GM18502 (cell line): ENCODE data around the gene CYP2A7.
"Not testable (repeated sequence)": the region's sequence is repeated elsewhere in the genome, so short reads cannot be mapped to it uniquely, and the experiment has no call there.

Source experiments
- ATAC-seq: cut with Tn5 transposase; IDR thresholded peaks from one replicate; pipeline ENCODE4 v1.9.1; 2021; ENCODE audit warnings: mild to moderate bottlenecking; ENCODE audit not compliant: unreplicated experiment, poor library complexity

CYP2A7 gene

GRCh38 chr19:40899964-40900363 lies 17.9 kb upstream of the CYP2A7 start:
- not testable (repeated sequence) for ATAC-seq

- ATAC-seq: not testable (repeated sequence)
Measured at GRCh38 chr19:40896843-40897789, 15.1 kb upstream of the CYP2A7 start.

- ATAC-seq: no peak
Measured at GRCh38 chr19:40896418-40896796, 14.4 kb upstream of the CYP2A7 start.

GRCh38 chr19:40893112-40893511 lies 11.1 kb upstream of the CYP2A7 start:
- no peak for ATAC-seq

GRCh38 chr19:40889366-40889765 lies 7.3 kb upstream of the CYP2A7 start:
- no peak for ATAC-seq

- ATAC-seq: no peak
Measured at GRCh38 chr19:40888191-40888590, 6.2 kb upstream of the CYP2A7 start.

GRCh38 chr19:40884187-40884931 lies 2.3 kb upstream of the CYP2A7 start:
- ATAC-seq: not testable (repeated sequence)

GRCh38 chr19:40879349-40879748 lies 2.7 kb downstream of the CYP2A7 start:
- ATAC-seq: not testable (repeated sequence)

- not testable (repeated sequence) for ATAC-seq
Measured at GRCh38 chr19:40875526-40875951, 6.5 kb downstream of the CYP2A7 start.

- not testable (repeated sequence) for ATAC-seq
Measured at GRCh38 chr19:40874874-40875273, 7.2 kb downstream of the CYP2A7 start.

- ATAC-seq: not testable (repeated sequence)
Measured at GRCh38 chr19:40873873-40874272, 8.2 kb downstream of the CYP2A7 start.

GRCh38 chr19:40872209-40872608 lies 9.8 kb downstream of the CYP2A7 start:
- ATAC-seq: no peak

- no peak for ATAC-seq
Measured at GRCh38 chr19:40867701-40868100, 14.3 kb downstream of the CYP2A7 start.

GRCh38 chr19:40864739-40865496 lies 17.1 kb downstream of the CYP2A7 start:
- ATAC-seq: not testable (repeated sequence)

- no peak for ATAC-seq
Measured at GRCh38 chr19:40862785-40863184, 19.2 kb downstream of the CYP2A7 start.

GRCh38 chr19:40862333-40862732 lies 19.7 kb downstream of the CYP2A7 start:
- ATAC-seq: no peak

GRCh38 chr19:40858109-40858508 lies 23.9 kb downstream of the CYP2A7 start:
- ATAC-seq: no peak

- not testable (repeated sequence) for ATAC-seq
Measured at GRCh38 chr19:40852467-40853152, 29.4 kb downstream of the CYP2A7 start.

- not testable (repeated sequence) for ATAC-seq
Measured at GRCh38 chr19:40850277-40850676, 31.8 kb downstream of the CYP2A7 start, which contains the start of gene CYP2A6. CYP2A6 (minus strand) TSS chr19:40850447; CDS start chr19:40850426, 21 bp downstream.

- not testable (repeated sequence) for ATAC-seq
Measured at GRCh38 chr19:40846722-40847121, 35.3 kb downstream of the CYP2A7 start.
